GM20000 (cell line): Measurements from ENCODE around the gene EXOC6B.

ENCODE experiments used
- DNase-seq: peaks from one replicate; pipeline ENCODE4 v3.0.0; 2012; ENCODE audit warnings: low spot score
- CTCF ChIP-seq: IDR thresholded peaks from 2 replicates; pipeline ENCODE4 v1.5.1; 2012; ENCODE audit warnings: mild to moderate bottlenecking, control low read depth; ENCODE audit errors: extremely low read depth, missing control alignments

The EXOC6B gene

GRCh38 chr2:72136933-72137497 is 688.8 kb downstream of the EXOC6B start:
- DNase-seq, result no peak
- TF ChIP-seq CTCF, result no peak

GRCh38 chr2:72136331-72136730 is 689.5 kb downstream of the EXOC6B start:
- no peak for TF ChIP-seq CTCF
- no peak for DNase-seq

GRCh38 chr2:72135921-72136320 is 689.9 kb downstream of the EXOC6B start:
- no peak for TF ChIP-seq CTCF
- DNase-seq, result no peak

- no peak for DNase-seq
- no peak for TF ChIP-seq CTCF
Observed at GRCh38 chr2:72134997-72135800, 690.6 kb downstream of the EXOC6B start.

- no peak for DNase-seq
- TF ChIP-seq CTCF, result no peak
Observed at GRCh38 chr2:72134408-72134996, 691.3 kb downstream of the EXOC6B start.

GRCh38 chr2:72133721-72134407 is 692.0 kb downstream of the EXOC6B start:
- DNase-seq, result no peak
- no peak for TF ChIP-seq CTCF
